ENCODE data around the gene COPZ1. TPM values are rescaled to one million over a fixed set of nuclear protein-coding genes. Genes with fewer than 3 reads are reported as not detected.

Gene COPZ1
- total and polyA plus RNA-seq, 10 donors, result 55.4 to 99.1 (median 80.5) TPM

DNA sequence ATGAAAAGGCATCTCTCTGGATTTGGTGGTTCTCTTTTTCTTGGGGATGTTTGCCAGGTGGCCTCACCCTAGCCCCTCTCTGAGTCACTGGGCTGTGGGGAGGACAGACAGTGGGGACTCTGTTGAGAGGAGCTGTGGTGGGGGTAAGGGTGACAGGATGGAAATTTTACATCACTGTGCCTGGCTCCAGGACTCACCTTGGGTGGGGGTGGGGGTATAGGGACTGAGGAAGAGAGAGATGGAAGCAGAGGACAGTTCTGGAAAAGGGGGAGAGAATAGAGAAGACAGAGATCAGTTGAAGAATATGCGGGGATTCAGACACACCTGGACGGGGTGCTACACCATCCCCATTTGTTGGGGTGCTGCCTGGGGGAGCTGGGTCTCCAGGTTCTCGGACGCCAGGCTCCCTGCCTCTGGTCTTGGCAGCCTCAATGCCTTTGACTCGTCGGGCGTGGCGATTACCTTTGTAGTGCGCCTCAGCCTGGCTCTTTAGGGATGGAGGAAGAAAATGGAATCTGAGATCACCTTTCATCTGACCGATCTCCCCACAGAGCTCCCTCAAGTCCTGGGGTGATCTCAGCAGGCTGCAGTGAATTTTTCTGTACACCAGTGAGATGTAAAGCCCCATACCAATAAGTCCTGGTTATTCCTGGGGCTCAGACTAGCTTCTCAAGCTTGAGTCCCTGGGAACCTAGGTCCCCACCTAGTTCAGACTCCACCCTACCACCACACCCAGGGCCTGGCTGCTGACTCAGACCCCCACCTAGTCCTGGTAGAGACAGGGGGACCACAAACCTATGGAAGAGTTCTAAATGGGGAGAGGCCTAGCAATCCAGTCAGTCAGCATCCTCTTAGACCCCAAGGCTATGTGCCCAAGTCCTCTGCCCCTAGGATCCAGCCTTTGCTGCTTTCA is 49.0 kb downstream of the COPZ1 start:
- Histone ChIP-seq H3K36me3 (peaks cover 0 to 37% (median 0%) of the 10 kb centered on the region in 6 donors), H3K27me3 (replicated peaks in 1 of 7) (no peaks in the 10 kb centered on the region), H3K9me3 (no peaks in the 10 kb centered on the region), H3K4me3 (no peak overlapping the region), H3K27ac (no peak overlapping the region), H3K4me1 (peaks cover 0 to 63% (median 27%) of the 10 kb centered on the region in 6 donors)
- intact Hi-C loops (cut with DNase I; ENCODE audit: low total_unique reads), result no loop called here
- DNase-seq, result no peak
- TF ChIP-seq, protein P1, sequence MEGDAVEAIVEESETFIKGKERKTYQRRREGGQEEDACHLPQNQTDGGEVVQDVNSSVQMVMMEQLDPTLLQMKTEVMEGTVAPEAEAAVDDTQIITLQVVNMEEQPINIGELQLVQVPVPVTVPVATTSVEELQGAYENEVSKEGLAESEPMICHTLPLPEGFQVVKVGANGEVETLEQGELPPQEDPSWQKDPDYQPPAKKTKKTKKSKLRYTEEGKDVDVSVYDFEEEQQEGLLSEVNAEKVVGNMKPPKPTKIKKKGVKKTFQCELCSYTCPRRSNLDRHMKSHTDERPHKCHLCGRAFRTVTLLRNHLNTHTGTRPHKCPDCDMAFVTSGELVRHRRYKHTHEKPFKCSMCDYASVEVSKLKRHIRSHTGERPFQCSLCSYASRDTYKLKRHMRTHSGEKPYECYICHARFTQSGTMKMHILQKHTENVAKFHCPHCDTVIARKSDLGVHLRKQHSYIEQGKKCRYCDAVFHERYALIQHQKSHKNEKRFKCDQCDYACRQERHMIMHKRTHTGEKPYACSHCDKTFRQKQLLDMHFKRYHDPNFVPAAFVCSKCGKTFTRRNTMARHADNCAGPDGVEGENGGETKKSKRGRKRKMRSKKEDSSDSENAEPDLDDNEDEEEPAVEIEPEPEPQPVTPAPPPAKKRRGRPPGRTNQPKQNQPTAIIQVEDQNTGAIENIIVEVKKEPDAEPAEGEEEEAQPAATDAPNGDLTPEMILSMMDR (IDR thresholded peaks at IDR 0.05 in 8 of 11, conservative IDR thresholded peaks at IDR 0.05 in 3 of 11), result no peak
- TF ChIP-seq POLR2AphosphoS5 (IDR thresholded peaks at IDR 0.05) (no peak), POLR2A (IDR thresholded peaks at IDR 0.05) (no peak)
- WGBS, 5 donors, result 90 to 98% (median 95%) methylated on average over 10 of the region's 10 CpGs

DNA sequence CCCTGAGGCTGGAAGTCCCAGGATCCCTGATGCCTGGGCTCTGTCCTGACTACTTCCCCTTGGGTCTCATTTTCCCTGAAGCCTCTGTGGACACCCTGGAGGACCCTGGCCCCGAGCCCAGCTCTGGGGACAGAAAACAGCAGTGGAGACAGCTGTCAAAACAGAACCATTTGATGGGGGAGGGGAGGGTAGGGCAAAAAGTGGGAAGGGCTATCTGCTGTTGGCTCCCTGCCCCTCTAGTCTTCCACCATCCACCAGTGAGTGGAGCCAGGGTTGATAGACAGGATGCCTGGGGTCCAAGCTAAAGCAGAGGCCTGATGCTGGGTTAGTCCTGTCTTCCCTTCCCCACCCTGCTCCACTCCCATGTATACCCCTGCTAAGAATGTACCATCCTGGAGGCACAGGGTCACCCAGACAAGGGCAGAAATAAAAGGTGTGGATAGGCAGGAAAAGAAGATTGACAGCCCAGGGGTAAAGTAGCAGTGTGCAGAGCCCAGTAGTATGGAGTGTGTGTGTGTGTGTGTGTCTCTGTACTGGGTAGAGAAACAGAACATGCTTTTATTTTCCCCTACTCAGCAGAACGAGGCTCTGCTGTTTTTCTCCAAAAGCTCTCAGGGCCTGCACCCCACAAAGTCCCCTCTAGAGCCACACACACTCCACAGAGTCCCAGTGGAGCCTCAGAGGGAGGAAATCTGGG is 49.8 kb downstream of the COPZ1 start:
- H3K4me3 ChIP-seq, result no peak overlapping the region
- TF ChIP-seq POLR2A (IDR thresholded peaks at IDR 0.05) (no peak), POLR2AphosphoS5 (IDR thresholded peaks at IDR 0.05) (no peak)
- TF ChIP-seq, protein P1 (IDR thresholded peaks at IDR 0.05 in 8 of 11, conservative IDR thresholded peaks at IDR 0.05 in 3 of 11), result no peak
- H3K27ac ChIP-seq, result peak overlapping the region in 2 of 8 donors; percentile 2 to 14
- WGBS, 5 donors, result 51 to 68% (median 60%) methylated on average over 2 of the region's 2 CpGs
- H3K36me3 ChIP-seq, result peaks cover 0 to 37% (median 0%) of the 10 kb centered on the region in 6 donors
- H3K4me1 ChIP-seq, result peaks cover 4 to 61% (median 28%) of the 10 kb centered on the region in 6 donors
- H3K9me3 ChIP-seq, result no peaks in the 10 kb centered on the region
- intact Hi-C loops (cut with DNase I; ENCODE audit: low total_unique reads), result no loop called here
- DNase-seq, result no peak
- no peaks in the 10 kb centered on the region for H3K27me3 ChIP-seq (replicated peaks in 1 of 7)

DNA sequence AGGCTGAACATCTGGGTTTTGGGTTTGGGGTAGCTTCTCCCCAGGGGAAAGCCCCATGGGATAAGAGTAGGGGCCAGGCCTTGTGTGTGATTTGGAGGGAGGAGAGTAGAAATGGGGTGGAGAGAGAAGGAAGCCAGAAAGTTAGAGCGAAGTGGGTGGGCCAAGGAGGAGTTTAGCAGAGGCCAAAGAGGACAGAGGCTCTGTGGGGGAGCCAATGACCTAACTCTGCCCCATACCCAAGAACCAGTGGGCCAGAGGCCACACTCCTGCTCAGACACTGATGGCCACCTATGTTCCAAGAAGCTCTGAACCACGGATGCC is 50.3 kb downstream of the COPZ1 start:
- no peak for DNase-seq
- H3K4me3 ChIP-seq, result no peak overlapping the region
- no peaks in the 10 kb centered on the region for H3K27me3 ChIP-seq (replicated peaks in 1 of 7)
- H3K4me1 ChIP-seq, result peaks cover 5 to 61% (median 30%) of the 10 kb centered on the region in 6 donors
- intact Hi-C loops (cut with DNase I; ENCODE audit: low total_unique reads), result no loop called here
- H3K9me3 ChIP-seq, result no peaks in the 10 kb centered on the region
- TF ChIP-seq POLR2AphosphoS5 (IDR thresholded peaks at IDR 0.05) (no peak), POLR2A (IDR thresholded peaks at IDR 0.05) (no peak)
- TF ChIP-seq, protein P1 (IDR thresholded peaks at IDR 0.05 in 8 of 11, conservative IDR thresholded peaks at IDR 0.05 in 3 of 11), result no peak
- H3K36me3 ChIP-seq, result peaks cover 0 to 34% (median 0%) of the 10 kb centered on the region in 6 donors
- H3K27ac ChIP-seq, result peak overlapping the region in 2 of 8 donors; percentile 2 to 14
- 45 to 83% (median 69%) methylated on average over 2 of the region's 2 CpGs for WGBS, 5 donors

DNA sequence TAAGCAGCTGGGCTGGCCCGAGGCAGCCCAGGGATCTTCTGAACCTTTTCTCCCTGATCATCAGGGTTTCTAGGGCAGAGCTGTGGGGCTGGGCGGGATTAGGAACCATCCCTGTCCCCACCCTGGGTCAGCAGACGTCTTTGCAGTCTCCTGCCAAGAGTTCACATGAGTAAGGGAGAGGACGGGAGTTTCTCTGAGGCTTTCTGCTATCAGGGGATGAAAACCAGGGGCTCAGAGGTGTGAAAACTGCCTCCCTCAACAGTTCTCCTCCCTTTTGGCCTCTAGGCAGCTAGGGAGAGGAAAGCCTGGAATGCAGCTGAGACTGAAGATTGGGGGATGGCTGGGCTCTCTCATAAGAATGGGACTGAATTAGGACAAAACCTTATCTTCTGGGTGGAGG is 51.7 kb downstream of the COPZ1 start:
- H3K4me1 ChIP-seq, result peaks cover 5 to 61% (median 23%) of the 10 kb centered on the region in 6 donors
- no peak for TF ChIP-seq POLR2AphosphoS5 (IDR thresholded peaks at IDR 0.05)
- H3K27me3 ChIP-seq (replicated peaks in 1 of 7), result no peaks in the 10 kb centered on the region
- H3K27ac ChIP-seq, result no peak overlapping the region
- H3K4me3 ChIP-seq, result no peak overlapping the region
- H3K36me3 ChIP-seq, result peaks cover 0 to 20% (median 0%) of the 10 kb centered on the region in 6 donors
- DNase-seq, result no peak
- H3K9me3 ChIP-seq, result no peaks in the 10 kb centered on the region
- 76 to 93% (median 85%) methylated on average over 4 of the region's 4 CpGs for WGBS, 5 donors
- intact Hi-C loops (cut with DNase I; ENCODE audit: low total_unique reads), result no loop called here
